Activated CD4-positive, alpha-beta T cell treated with anti-CD3 and anti-CD28 coated beads, Interleukin-2, amount 50 U/mL, for 24 hours (primary cell): Measurements from ENCODE around the gene CPLX3.

Experiments used
- DNase-seq, 2 donors: peaks; one replicate each; pipeline ENCODE4 v3.0.0-alpha.2; 2020; ENCODE audit warnings: low read depth in 1 of 2, low spot score in 1 of 2

Gene CPLX3

DNA sequence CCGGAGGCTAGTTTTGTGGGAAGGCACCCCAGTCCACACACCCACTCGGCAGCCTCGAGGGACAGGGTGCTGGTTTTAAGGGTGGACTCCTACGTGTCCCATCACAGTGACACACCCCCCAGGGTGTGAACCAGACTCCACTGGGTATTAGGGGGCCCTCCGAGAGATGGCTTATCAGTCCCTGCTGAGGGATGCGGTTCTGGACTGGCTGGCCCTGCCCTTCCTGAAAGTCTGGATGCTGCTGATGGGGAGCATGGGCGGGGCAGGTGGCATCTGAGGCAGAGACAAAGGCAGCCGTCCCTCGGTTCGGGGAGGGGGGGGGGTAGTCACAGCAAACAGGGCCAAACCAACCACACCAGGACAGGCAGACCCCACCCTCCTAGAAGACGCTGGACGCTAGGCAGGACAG, 17.5 kb downstream of the CPLX3 start:
- no peak for DNase-seq

DNA sequence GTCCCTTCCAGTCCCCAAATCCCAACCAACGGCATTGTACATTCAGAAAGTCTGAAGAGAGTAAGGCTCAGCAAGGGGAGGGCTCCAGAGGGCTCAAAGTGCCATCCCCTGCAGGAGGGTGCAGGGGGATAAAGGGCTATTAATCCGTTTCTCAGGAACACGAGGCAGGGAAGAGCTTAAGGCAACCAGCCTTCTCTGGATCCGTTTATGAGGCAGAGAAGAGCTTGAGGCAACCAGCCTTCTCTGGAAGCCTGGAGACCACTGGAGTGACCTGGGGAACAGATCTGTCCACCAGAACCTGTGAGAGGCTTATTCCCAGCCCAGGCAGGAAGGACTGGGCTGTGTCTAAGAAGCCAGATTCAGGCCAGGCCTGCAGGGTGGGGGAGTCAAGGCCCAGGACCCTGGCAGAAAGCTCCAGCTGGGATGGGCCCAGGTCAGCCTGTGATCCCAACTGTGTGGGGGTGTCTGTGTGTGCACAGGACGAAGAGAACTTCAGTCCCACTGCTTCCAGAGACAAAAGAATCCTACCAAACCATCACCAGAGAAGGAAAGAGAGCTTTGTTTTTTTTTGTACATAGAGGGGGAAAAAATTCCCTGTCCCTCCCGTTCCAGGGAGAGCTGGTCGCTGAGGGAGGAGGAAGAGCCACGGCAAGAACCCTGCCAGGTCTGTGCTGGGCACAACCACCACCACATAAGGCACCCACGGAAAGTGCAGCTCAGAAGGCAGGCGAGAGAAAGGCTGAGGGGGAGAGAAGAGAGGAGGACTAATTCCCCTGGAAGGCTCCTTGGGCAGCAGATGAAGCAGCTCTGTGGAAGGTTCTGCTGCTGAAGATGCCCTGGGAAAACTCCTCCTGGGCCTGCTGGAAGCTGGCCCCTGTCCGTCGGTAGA, 18.1 kb downstream of the CPLX3 start:
- no peak for DNase-seq

DNA sequence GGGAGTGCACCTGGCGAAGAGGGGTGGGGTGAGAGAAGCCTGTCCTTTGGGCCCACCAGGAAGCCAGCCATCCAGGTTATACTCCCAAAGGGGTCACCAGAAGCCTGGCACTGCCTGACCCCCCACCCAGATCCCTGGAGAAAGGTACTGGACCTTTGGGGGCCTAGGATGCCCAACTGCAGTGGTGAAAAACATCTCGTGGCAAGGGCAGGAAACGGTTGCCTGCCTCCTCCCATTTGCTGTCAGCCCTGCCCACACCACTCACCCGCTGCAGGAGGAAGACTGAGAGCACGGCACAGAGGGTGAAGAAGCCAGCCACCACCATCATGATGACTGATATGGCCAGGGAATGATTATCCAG, 18.8 kb downstream of the CPLX3 start:
- peak in 1 of 2 donors; percentile 37 for DNase-seq

DNA sequence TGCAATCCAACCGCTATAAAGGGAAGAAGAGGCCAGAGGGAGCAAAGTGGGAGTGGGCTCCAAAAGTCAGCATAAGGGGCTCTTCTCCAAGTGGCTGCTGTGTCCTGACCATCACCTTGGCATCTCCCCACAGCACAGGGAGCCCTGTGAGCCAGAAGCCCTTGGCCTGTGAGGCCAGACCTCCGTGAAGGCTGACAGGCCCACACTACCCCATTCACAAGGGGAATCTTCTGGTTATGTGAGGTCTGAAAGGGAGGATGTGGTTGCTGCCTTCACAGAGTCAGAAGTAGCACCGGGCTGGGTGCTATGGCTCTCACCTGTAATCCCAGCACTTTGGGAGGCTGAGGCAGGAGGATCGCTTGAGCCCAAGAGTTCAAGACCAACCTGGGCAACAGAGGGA, 19.2 kb downstream of the CPLX3 start:
- DNase-seq, result no peak

DNA sequence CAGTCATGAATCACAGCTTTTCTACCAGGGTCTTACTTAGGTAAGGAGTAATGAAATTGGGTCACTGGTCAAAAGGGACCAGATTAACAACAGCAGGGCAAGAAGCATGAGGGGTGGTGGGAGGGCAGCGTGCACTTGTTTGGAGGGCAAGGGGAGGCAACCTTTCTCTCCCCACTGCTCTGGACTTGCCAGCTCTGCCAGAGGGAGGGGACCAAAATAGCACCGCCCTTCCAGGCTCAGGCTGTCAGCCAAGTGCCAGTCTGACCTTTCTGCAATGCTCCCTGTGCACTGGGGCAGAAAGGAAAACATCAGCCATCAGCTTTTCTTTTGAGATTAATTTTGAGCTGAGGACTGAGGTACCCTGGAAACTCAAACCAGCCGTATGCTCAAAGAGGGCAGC, 21.0 kb downstream of the CPLX3 start:
- DNase-seq, result no peak

DNA sequence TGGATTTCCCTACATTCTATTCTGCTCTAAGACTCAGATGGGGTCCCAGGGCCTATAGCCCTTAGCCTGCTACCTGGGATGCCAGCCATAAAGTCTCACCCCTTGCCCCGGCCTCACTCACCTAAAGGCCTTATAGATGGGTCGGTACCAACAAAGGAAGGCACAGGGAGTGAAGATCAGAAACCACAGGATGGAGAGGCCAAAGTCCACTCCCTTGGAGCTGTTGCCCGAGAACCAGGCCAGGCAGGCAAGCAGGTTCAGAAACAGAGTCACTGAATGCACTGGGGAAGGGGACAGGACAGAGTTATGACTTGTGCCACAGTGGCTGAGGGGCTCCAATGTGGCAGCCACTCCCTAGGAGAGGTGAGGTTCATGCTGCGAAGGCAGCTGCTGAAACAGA, 24.0 kb downstream of the CPLX3 start:
- no peak for DNase-seq

DNA sequence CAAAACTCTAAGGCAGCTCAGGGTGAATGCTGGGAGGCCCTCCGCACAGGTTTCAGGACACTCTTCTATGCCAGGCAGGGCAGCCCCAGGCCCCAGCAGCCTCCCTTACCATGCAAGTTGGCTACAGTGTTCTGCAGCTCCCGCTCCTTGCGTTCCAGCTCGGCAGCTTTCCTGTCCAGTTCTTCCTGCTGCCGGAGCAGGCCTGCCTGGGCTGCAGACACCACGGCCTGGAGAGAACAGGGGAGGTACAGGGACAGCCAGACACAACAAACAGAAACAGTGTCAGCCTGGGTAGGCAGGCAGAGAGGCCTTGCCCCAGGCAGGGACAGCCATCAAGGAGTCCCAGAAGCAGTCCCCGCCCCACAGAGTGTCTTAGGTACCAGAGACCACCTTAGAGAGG, 25.5 kb downstream of the CPLX3 start:
- no peak for DNase-seq

DNA sequence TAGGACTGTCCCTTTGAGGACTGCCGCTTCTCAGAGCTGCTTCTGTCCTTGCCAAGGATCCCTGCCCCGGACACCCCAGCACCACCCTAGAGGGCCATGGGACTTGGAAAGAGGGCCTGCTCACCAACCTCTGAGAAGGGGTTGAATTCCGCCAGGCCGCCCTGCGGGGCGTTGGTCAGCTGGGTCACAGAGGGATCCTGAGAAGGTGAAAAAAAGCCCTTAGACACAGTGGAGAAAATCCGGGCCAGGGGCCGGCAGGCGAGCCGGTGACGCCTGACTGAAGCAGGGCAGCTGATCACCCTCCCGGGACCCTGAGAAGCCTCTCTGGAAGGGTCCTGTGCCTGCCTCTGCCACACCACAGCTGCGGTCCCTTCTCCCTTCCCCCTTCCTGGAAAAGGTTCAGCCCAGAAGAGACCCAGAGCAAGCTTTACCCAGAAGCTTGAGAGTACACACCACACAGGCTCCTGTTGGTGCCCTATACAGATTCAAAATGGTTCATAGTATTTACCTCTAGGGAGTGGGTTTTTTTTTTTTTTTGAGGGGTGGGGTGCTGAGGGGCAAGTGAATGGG, 28.1 kb downstream of the CPLX3 start:
- no peak for DNase-seq

DNA sequence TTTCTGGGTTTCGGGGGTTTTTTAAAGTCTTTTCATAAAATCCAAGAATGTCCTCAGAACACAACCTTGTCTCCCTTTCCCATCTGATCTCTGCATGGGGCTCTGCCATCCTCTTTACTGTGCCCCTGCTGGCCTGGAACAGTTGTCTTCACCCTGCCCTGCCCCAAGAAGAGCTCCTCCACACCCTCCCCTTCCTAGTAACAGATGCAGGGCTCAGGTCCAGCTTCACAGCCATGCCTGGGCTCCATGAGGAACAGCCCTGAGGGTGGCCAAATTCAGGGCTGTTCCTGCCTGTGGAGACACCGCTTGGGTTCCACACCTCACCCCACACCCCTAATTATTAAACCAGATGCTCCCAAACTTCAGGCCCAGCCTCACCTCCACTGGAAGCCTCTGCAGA, 29.4 kb downstream of the CPLX3 start:
- DNase-seq, result no peak

DNA sequence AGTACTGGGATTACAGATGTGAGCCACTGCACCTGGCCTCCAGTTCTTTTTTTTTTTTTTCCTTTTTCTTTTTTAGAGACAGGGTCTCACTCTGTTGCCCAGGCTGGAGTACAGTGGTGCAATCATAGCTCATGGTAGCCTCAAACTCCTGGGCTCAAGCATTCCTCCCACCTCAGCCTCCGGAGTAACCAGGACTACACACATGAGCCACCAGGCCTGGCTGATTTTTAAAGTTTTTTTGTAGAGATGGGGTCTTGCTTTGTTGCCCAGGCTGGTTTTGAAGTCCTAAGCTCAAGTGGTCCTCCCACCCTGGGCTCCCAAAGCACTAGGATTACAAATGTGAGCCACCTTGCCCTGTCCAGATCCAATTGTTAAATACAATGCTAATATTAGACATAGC, 30.1 kb downstream of the CPLX3 start:
- no peak for DNase-seq

DNA sequence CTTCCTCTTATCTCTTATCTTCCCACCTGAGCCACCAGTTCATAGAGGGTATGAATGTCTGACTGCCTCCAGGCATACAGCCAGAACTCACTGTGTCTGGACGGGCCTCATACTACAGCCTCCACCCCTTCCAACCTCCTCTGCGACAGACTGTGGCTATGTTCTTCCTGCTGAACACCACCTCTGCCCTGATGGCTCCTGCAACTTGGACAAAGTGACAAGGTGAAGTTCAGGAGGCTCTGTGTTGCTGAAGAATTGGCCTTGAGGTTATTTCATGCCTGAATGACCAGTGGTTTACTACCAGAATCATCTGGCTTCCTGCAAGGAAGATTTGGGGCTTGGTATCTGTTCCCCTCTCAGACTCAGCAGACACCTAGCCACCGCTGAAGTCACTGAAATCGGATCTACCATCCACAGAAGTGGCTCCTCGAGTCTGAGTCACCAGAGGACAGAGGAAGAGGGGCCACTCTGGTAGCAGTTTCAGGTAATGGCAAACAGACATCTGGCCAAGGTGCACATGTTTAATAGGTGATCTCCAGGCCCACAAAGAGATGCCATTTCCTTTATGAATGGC, 30.7 kb downstream of the CPLX3 start:
- no peak for DNase-seq

DNA sequence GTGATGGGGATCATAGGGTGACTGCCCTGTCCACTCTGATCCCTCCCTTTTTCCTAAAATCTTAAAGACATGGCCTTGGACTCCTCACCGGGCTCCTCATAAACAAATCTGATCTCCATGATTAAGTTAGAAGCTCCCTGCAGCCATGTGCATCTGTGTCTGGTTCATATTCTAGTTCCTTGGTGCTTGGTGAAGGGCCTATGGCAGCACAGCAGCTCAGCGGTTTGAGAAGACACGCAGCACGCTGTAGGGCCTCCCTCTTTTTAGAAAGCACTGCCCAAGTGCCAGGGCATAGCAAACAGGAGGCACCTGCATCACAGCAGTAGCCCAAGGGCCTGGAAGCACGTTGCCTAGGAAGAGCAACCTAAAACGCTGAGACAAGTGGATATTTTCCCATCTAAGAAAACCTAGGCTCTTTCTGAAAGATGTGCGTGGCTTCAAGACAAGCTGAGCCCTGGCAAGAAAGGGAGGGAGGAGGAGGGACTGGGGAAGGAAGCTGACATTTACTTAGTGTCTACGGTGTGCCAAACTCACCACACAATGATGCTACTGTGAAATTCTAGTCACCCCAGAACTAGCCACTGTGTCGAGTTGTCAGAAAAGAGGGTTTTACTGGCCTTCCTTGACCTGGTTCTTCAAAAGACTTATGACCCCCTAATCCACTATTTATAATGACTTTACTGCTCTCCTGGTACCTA, 31.4 kb downstream of the CPLX3 start:
- no peak for DNase-seq

DNA sequence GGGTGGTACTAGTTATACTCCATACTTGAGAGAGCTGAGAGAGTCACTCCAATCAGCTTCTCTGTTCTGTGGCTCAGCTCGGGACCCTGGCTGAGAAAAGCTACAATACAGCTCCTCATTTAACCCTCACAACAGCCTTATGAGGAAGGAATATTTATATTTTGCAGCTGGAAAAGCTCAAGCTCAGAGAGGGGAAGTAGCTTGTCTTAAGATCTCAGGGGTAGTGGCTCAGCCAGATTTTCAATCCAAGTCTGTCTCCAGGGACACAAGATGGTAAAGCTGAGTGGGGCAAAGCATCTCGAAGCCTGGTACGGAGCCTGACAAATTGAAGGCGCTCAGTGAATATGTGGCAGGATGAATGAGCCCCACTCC, 31.9 kb downstream of the CPLX3 start:
- no peak for DNase-seq

DNA sequence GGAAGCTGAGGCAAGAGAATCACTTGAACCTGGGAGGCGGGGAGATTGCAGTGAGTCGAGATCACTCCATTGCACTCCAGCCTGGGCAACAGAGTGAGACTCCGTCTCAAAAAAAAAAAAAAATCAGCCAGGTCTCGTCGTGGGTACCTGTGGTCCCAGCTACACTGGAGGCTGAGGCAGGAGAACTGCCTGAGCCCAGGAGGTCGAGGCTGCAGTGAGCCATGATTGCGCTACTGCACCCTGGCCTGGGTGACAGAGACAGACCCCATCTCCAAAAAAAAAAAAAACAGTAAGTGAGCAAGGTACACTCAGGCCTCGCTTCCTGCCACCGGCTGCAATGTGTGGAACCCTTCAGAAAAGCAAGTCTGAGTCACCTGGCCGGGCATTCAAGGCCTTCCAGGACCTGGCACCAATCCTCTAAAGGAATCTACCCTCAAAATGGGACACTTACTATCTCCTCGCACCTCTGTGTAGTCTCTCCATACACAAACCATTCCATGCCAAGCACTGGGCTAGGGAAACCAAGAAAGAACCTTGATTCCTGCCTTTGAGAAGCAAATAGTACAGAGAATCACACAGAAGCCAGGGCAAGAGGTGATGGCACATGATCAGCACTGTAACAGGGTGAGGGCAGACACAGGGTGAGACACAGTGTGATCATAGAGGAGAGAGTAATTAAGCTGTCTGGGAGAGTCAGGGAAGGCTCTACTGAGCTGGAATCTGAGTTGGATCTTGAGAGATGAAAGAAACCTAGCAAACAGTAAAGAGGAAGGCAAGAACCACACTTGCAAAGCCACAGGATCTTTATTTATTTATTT, 37.0 kb downstream of the CPLX3 start:
- no peak for DNase-seq

DNA sequence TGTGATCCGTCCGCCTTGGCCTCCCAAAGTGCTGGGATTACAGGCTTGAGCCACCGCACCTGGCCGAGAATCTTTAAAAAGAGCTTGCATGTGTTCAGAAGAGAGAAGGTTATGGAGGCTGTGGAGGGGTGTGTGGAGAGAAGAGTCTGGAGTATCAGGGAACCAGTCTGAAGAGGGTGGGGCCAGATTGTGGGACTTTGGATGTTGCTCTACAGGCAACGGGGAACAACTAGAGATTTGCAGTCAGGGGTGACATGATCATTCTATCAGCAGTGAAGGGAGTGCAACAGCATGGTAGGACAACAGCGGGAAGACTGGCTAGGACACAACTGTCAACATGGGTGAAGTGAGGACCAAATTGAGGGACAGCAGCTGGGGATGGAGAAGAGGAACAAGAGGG, 37.9 kb downstream of the CPLX3 start:
- no peak for DNase-seq

DNA sequence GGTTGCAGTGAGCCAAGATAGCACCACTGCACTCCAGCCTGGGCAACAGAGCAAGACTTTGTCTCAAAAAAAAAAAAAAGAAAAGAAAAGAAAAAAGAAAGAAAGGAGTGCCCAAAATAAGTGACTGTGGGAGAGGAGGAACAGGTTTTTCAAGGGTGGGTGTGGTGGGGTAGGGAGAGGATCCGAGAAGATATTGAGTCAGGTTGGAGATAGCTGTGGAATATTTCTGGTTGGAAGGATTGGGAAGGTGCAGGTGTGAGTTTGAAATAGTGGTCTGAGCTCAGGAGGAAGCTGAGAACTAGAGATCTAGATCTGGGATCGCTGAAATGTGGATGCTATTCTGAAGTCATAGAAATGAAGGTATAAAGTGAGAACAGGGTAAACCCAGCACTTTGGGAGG, 38.9 kb downstream of the CPLX3 start:
- DNase-seq, result no peak

DNA sequence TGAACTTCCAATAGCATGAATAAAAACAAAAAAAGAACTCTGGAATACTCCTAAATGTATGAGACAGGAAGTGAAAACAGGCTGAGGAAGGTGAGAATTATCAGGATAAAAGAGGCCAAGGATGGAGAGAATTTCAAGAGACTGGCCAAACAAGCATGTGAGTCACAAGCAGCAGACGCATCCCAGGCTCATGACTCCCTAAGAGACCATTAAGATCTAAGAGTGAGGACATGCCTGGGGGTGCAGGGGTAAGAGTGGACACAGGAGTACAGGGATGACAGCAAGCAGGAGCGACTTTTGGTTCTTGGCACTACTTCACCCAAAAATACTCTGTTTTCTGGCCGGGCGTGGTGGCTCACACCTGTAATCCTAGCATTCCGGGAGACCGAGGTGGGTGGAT, 39.7 kb downstream of the CPLX3 start:
- no peak for DNase-seq

DNA sequence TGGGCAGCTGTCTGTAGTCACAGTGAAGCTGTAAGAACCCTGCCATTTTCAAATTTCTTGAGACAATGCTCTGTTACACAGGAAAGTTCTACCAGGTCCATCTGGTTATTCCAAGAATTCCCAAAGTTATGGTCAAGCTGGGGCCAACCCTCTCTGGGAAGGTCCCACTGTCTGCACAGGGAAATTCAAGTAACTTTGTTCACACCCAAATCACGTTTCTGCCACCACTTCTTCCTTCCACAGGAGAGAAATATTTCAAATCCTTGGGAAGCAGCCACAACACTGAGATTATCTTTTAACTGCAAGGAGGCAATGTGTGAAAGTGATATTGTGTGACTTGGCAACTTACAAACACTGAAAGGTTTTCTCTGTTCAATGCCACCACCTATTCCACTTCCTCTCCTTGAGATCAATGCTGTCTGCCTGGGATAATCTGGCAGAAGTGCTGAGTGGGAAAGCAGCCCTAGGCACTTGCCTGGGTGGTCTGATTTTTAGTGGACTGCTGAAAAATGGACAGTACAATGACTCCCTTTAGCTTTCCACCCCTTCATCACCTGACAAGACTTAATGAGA, 41.1 kb downstream of the CPLX3 start:
- DNase-seq, result no peak

DNA sequence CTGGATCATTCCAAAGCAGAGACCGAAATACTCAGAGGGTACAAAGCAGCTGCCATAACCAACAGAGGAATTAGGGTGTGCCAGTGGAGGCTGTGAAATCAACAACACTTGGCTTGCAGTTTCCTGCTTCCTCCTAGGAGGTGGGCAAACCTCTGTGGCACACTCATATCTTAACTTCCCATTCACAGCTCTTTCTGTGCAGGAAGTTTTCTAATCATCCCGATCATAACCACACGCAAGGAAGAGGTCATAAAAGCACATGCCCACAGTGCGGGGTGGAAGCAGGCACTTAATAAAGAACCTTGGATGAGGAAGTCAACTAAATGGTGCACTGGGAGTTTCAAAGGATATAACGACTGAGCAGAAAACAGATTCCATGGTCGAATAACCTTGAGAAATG, 41.6 kb downstream of the CPLX3 start:
- no peak for DNase-seq

DNA sequence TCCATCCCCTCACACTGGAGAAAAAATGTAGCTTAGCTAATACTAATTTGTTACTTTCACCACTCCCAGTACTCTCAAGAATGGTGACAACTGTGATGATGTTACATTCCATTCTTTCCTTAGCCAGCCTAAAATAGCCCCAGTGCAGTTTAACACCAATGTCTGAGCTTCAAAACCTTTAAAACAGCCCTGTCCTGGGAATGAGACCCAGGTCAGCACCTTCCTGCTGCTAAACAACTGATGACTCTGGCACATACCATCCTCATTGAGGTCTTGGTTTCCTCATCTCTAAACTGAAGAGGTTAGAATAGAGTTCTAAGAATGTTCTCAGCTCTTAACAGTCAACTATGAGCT, 42.9 kb downstream of the CPLX3 start:
- DNase-seq, result no peak
